Astrocyte (in vitro differentiated cells and primary cell): Measurements from ENCODE around the gene PLD4. TPM values are rescaled to one million over a fixed set of nuclear protein-coding genes. Genes with fewer than 3 reads are reported as not detected.

ENCODE experiments used
- DNase-seq: peaks from one replicate; pipeline ENCODE4 v3.0.0-alpha.2; 2010; ENCODE audit warnings: low read depth
- FAIRE-seq: peaks from 2 replicates; lab custom pipeline; 2011; peaks lifted over from hg19 to GRCh38; lab: Jason Lieb, UNC
- H2AFZ ChIP-seq: 2 replicates; pipeline ENCODE4 v1.6.0; 2012; ENCODE audit warnings: low read depth, low read length, inconsistent platforms
- H3K27ac ChIP-seq: 2 replicates; pipeline ENCODE4 v1.5.1; 2011; ENCODE audit warnings: low read depth, low read length, inconsistent platforms
- H3K27me3 ChIP-seq: 2 replicates; pipeline ENCODE4 v1.6.0; 2011; ENCODE audit warnings: low read length, inconsistent platforms; ENCODE audit not compliant: insufficient read depth
- H3K36me3 ChIP-seq: 2 replicates; pipeline ENCODE4 v1.5.1; 2011; ENCODE audit warnings: low read length, inconsistent platforms; ENCODE audit not compliant: insufficient read depth
- H3K4me1 ChIP-seq: 2 replicates; pipeline ENCODE4 v1.5.1; 2011; ENCODE audit warnings: low read length, inconsistent platforms; ENCODE audit not compliant: insufficient read depth
- H3K4me2 ChIP-seq: 2 replicates; pipeline ENCODE4 v1.6.0; 2012; ENCODE audit warnings: low read length, inconsistent platforms
- H3K4me3 ChIP-seq: 2 replicates; pipeline ENCODE4 v1.5.1; 2011; ENCODE audit warnings: low read depth, mild to moderate bottlenecking, low read length, inconsistent platforms; ENCODE audit not compliant: insufficient read depth
- H3K79me2 ChIP-seq: 2 replicates; pipeline ENCODE4 v1.6.0; 2012; ENCODE audit warnings: mild to moderate bottlenecking, low read length, inconsistent platforms; ENCODE audit not compliant: insufficient read depth
- H3K9ac ChIP-seq: 2 replicates; pipeline ENCODE4 v1.6.0; 2012; ENCODE audit warnings: mild to moderate bottlenecking, low read length, inconsistent platforms
- H3K9me3 ChIP-seq: 2 replicates; pipeline ENCODE4 v1.5.1; 2012; ENCODE audit warnings: low read depth, mild to moderate bottlenecking, low read length, inconsistent platforms; ENCODE audit not compliant: insufficient read depth
- H4K20me1 ChIP-seq: 2 replicates; pipeline ENCODE4 v1.6.0; 2012; ENCODE audit warnings: low read length, inconsistent platforms; ENCODE audit not compliant: insufficient read depth
- H3K27ac Mint-ChIP-seq: one replicate; pipeline ENCODE4 v1.8.0; 2021; ENCODE audit warnings: mild to moderate bottlenecking, mixed read lengths; ENCODE audit not compliant: unreplicated experiment
- H3K27me3 Mint-ChIP-seq: one replicate; pipeline ENCODE4 v1.8.0; 2021; ENCODE audit warnings: low read depth, mixed read lengths; ENCODE audit not compliant: unreplicated experiment
- H3K36me3 Mint-ChIP-seq: one replicate; pipeline ENCODE4 v1.8.0; 2021; ENCODE audit warnings: low read depth, mixed read lengths; ENCODE audit not compliant: unreplicated experiment
- H3K4me1 Mint-ChIP-seq: one replicate; pipeline ENCODE4 v1.8.0; 2021; ENCODE audit warnings: low read depth, mixed read lengths; ENCODE audit not compliant: unreplicated experiment
- H3K4me3 Mint-ChIP-seq: one replicate; pipeline ENCODE4 v1.8.0; 2021; ENCODE audit warnings: mild to moderate bottlenecking, moderate library complexity, mixed read lengths; ENCODE audit not compliant: unreplicated experiment
- H3K9me3 Mint-ChIP-seq: one replicate; pipeline ENCODE4 v1.8.0; 2021; ENCODE audit warnings: mild to moderate bottlenecking, mixed read lengths; ENCODE audit not compliant: unreplicated experiment
- CTCF ChIP-seq: IDR thresholded peaks from 2 replicates; pipeline ENCODE4 v1.5.1; 2011; ENCODE audit warnings: low read depth, mild to moderate bottlenecking, inconsistent platforms, low read length, moderate library complexity; ENCODE audit not compliant: insufficient read depth
- EZH2 ChIP-seq: IDR thresholded peaks from 2 replicates; pipeline ENCODE4 v1.6.1; 2012; ENCODE audit warnings: mild to moderate bottlenecking, low read length, inconsistent platforms; ENCODE audit not compliant: insufficient read depth
- total RNA-seq: library from RNA; stranded (reverse); gene quantifications from 2 replicates; pipeline ENCODE4 v1.2.1, GENCODE V29; 2021

PLD4 gene
- total RNA-seq, 1 donor from 2014 or later: 0.14 TPM

DNA sequence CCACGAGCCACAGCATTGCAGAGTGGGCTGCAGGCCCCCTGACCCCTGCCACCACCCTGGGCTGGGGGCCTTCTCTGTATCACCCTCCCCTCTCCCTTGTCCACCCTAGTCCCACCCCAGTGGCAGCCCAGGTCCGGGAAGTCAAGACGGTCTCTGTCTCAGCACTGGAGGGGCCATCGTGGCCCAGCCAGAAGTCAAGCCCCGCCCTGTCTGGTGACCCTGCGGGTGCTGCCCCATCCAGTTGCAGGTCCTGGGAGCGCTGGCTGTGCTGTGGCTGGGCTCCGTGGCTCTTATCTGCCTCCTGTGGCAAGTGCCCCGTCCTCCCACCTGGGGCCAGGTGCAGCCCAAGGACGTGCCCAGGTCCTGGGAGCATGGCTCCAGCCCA lies 2.7 kb downstream of the PLD4 start:
- H3K4me1 Mint-ChIP-seq: no peaks in the 10 kb centered on the region
- no peak overlapping the region for H3K9ac ChIP-seq
- H4K20me1 ChIP-seq: no peaks in the 10 kb centered on the region
- no peak for FAIRE-seq
- H3K79me2 ChIP-seq: no peaks in the 10 kb centered on the region
- H3K27ac Mint-ChIP-seq: no peak overlapping the region
- H3K9me3 ChIP-seq: no peaks in the 10 kb centered on the region
- H3K27me3 Mint-ChIP-seq: peaks cover 32% of the 10 kb centered on the region
- no peaks in the 10 kb centered on the region for H3K36me3 Mint-ChIP-seq
- peaks cover 2% of the 10 kb centered on the region for H3K9me3 Mint-ChIP-seq
- H3K4me3 ChIP-seq: no peak overlapping the region
- H3K4me2 ChIP-seq: no peak overlapping the region
- DNase-seq: no peak
- no peaks in the 10 kb centered on the region for H3K36me3 ChIP-seq
- no peak overlapping the region for H2AFZ ChIP-seq
- no peak for TF ChIP-seq EZH2
- no peak for TF ChIP-seq CTCF
- H3K27ac ChIP-seq: no peak overlapping the region
- H3K4me1 ChIP-seq: peaks cover 13% of the 10 kb centered on the region
- no peak overlapping the region for H3K4me3 Mint-ChIP-seq
- H3K27me3 ChIP-seq: peaks cover 13% of the 10 kb centered on the region

GRCh38 chr14:104927901-104928300 lies 3.2 kb downstream of the PLD4 start:
- Histone ChIP-seq H3K27me3 (peaks cover 16% of the 10 kb centered on the region), H2AFZ (no peak overlapping the region), H3K36me3 (no peaks in the 10 kb centered on the region), H3K9me3 (no peaks in the 10 kb centered on the region), H3K79me2 (no peaks in the 10 kb centered on the region), H3K4me3 (no peak overlapping the region), H3K4me1 (peaks cover 16% of the 10 kb centered on the region), H3K9ac (no peak overlapping the region), H3K27ac (no peak overlapping the region), H3K4me2 (no peak overlapping the region), H4K20me1 (no peaks in the 10 kb centered on the region)
- H3K27ac Mint-ChIP-seq: no peak overlapping the region
- H3K36me3 Mint-ChIP-seq: no peaks in the 10 kb centered on the region
- DNase-seq: no peak
- TF ChIP-seq EZH2: no peak
- TF ChIP-seq CTCF: no peak
- peaks cover 33% of the 10 kb centered on the region for H3K27me3 Mint-ChIP-seq
- H3K4me3 Mint-ChIP-seq: no peak overlapping the region
- no peak for FAIRE-seq
- H3K9me3 Mint-ChIP-seq: peaks cover 2% of the 10 kb centered on the region
- no peaks in the 10 kb centered on the region for H3K4me1 Mint-ChIP-seq

DNA sequence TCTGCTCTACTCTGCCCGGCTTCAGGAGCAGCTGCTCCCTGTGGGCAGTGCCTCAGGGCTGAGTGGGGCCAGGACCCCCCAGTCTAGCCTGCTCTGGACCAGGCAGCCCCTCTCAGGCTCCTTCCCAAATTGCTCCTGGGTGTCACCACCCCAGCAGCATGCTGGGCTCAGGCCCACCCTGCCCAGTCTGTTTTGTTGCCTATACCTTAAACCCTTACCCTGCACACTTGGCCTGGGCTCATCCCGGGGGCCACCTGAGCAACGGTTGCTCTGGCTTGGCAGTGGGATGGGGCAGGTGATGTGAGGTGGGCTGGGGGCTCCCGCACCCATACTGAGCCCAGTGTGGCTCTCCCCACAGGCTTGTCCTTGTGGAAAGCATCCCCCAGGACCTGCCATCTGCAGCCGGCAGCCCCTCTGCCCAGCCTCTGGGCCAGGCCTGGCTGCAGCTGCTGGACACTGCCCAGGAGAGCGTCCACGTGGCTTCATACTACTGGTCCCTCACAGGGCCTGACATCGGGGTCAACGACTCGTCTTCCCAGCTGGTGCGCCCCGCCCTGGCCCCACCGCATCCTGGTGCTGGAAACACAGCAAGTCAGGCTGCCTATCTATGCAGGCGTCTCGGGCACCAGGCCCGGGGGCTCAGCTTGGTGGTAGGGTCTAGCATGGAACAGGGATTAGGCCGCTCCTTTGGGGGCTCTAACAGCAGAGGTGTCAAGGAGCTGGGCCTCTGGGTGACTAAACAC lies 3.9 kb downstream of the PLD4 start:
- Histone ChIP-seq H3K4me3 (no peak overlapping the region), H3K79me2 (no peaks in the 10 kb centered on the region), H4K20me1 (no peaks in the 10 kb centered on the region), H3K27me3 (peaks cover 16% of the 10 kb centered on the region), H3K27ac (no peak overlapping the region), H3K9me3 (no peaks in the 10 kb centered on the region), H3K4me2 (no peak overlapping the region), H3K9ac (no peak overlapping the region), H2AFZ (no peak overlapping the region), H3K36me3 (no peaks in the 10 kb centered on the region), H3K4me1 (peaks cover 16% of the 10 kb centered on the region)
- H3K4me3 Mint-ChIP-seq: no peak overlapping the region
- no peaks in the 10 kb centered on the region for H3K36me3 Mint-ChIP-seq
- no peak for DNase-seq
- no peak for FAIRE-seq
- H3K9me3 Mint-ChIP-seq: peaks cover 2% of the 10 kb centered on the region
- TF ChIP-seq CTCF (no peak), EZH2 (no peak)
- H3K4me1 Mint-ChIP-seq: no peaks in the 10 kb centered on the region
- H3K27me3 Mint-ChIP-seq: peaks cover 33% of the 10 kb centered on the region
- no peak overlapping the region for H3K27ac Mint-ChIP-seq
